ENCODE data around the gene PECR. TPM values are rescaled to one million over a fixed set of nuclear protein-coding genes. Genes with fewer than 3 reads are reported as not detected.
A peak's percentile ranks its signal among the peaks of the same experiment; 100 is the strongest.

Gene PECR
- total and polyA plus RNA-seq, 9 of the 15 experiments (the other 6 are each of a cell fraction or from before 2014, with no cell fraction given) = 1.1 to 10.3 (median 8.2) TPM

DNA sequence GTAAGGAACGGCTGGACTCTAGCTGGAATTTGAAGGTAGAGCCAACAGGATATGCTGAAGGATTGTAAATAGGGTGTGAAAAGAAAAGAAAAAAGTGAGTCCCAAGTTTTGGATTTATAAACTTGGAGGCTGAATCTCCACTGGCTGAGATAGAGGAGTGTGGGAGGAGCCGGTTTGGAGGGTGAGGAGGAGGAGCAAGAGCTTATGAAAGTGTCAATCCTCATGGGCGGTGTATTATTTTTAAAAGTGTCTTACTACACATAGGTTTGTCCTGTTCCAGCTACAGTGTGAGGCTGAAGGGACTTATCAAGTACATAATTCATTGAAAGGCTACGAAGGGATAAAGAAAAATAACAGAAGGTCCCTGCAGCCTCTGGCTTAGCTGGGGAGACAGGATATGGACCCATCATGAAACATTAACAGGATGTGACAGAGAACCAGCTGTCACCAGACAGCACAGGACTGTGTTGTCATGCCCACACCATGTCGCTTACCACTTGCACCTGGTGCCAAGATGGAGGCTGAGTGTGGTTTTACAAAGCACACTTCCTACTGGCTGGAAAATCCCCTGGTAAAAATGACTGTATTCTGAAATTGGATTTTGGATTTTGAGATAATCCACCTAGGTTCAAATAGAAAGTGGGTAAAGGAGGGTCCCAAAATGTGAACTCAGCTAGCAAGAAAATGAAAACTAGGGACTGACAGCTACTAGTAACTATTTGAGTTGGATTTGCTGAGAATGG is 65.7 kb downstream of the PECR start:
- Histone ChIP-seq H3K27ac (ENCODE audit: extremely low read depth, low read depth, low read length) (no peak overlapping the region), H3K79me2 (ENCODE audit: control insufficient read depth, insufficient read depth, low read length) (no peaks in the 10 kb centered on the region; the same call in 2 of the 3 replicates), H3K4me3 (no peak overlapping the region), H3K27me3 (ENCODE audit: control insufficient read depth in 2 of 2, insufficient read depth in 2 of 2, low read length in 2 of 2) (no peaks in the 10 kb centered on the region), H3K9me3 (replicated peaks; ENCODE audit: control insufficient read depth, insufficient read depth, low read depth, low read length) (no peaks in the 10 kb centered on the region), H2AFZ (ENCODE audit: low read depth, low read length) (peak overlapping the region; percentile 10; the same call in 1 of the 2 replicates), H3K9ac (ENCODE audit: insufficient read depth in 1 of 2, low read depth in 2 of 2, low read length in 2 of 2) (no peak overlapping the region), H3K4me2 (ENCODE audit: insufficient read depth, low read length) (no peak overlapping the region), H4K20me1 (replicated peaks; ENCODE audit: control insufficient read depth, insufficient read depth, low read length) (no peaks in the 10 kb centered on the region), H3K4me1 (replicated peaks in 1 of 2; ENCODE audit: control insufficient read depth in 2 of 2, insufficient read depth in 2 of 2, low read length in 2 of 2) (peaks cover 0 to 10% of the 10 kb centered on the region in 2 experiments; a peak in 4 of 5 replicates), H3K36me3 (ENCODE audit: control insufficient read depth, insufficient read depth, low read length) (no peaks in the 10 kb centered on the region), H3K9me1 (ENCODE audit: control insufficient read depth, insufficient read depth, low read length) (no peaks in the 10 kb centered on the region)
- intact Hi-C loops (cut with micrococcal nuclease) (no loop called here), in situ Hi-C loops (cut with MboI) (no loop called here)
- POLR2A ChIA-PET = interaction anchor here (1.2 kb wide), 1 partner anchor 9 kb away, joined by 6 read pairs; no protein-coding TSS in a partner anchor
- peak; percentile 54 for ATAC-seq
- DNase-seq (ENCODE audit: extremely low read depth in 1 of 4, low spot score in 3 of 4) = peak in 1 of 4 experiments; percentile 17
- 21% methylated on average over 5 of the region's 5 CpGs for WGBS (ENCODE audit: insufficient coverage, low coverage, missing lambda C conversion rate)
- TF ChIP-seq PKNOX1 (IDR thresholded peaks at IDR 0.05) = peak; percentile 67
- no peak for TF ChIP-seq CBFA2T3 (IDR thresholded peaks at IDR 0.05)
- peak; percentile 58 for FAIRE-seq
- no TSS peak for BruUV-seq (replicated peaks)
- CTCF ChIA-PET (ENCODE audit: low intra/inter-chr PET ratio) = no interaction called here

DNA sequence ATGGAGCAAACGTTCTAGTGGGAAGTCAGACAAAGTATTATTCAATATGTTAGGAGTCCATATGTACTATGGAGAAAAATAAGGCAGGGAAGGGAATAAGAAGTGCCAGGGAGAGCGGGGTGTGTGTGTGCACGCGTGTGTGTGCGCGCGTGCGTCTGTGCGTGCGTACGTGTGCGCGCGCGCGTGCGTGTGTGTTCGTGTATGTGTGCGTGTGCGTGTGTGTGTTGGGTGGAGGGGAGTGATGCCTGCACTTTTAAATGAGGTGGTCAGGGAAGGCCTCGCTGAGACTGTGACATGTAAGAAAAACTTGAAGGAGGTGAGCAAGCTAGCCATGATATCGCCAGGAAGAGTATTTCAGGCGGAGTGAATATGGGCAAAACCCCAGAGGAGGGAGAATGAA is 66.6 kb downstream of the PECR start:
- in situ Hi-C loops (cut with MboI) = no loop called here
- TF ChIP-seq ZNF263 (CRISPR knock-in tag; IDR thresholded peaks at IDR 0.05; ENCODE audit: borderline replicate concordance) = no peak
- no peak for TF ChIP-seq BACH1 (tag; IDR thresholded peaks at IDR 0.05)
- no peak for TF ChIP-seq FOXA1 (IDR thresholded peaks at IDR 0.05; ENCODE audit: borderline replicate concordance)
- no peak for TF ChIP-seq TCF7 (IDR thresholded peaks at IDR 0.05; ENCODE audit: borderline replicate concordance)
- TF ChIP-seq XRCC3 (IDR thresholded peaks at IDR 0.05) = no peak
- no peak for TF ChIP-seq MAFF (IDR thresholded peaks at IDR 0.05; ENCODE audit: low read length)
- TF ChIP-seq ZNF77 (CRISPR knock-in tag; IDR thresholded peaks at IDR 0.05) = no peak
- no peak for TF ChIP-seq GABPB2 (CRISPR knock-in tag; conservative IDR thresholded peaks at IDR 0.05)
- no peak for TF ChIP-seq ZFP30 (CRISPR knock-in tag; IDR thresholded peaks at IDR 0.05; ENCODE audit: borderline replicate concordance)
- TF ChIP-seq, protein P1, sequence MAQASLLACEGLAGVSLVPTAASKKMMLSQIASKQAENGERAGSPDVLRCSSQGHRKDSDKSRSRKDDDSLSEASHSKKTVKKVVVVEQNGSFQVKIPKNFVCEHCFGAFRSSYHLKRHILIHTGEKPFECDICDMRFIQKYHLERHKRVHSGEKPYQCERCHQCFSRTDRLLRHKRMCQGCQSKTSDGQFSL (CRISPR knock-in tag; IDR thresholded peaks at IDR 0.05) = no peak
- TF ChIP-seq, protein P1 (tag; IDR thresholded peaks at IDR 0.05) = no peak
- intact Hi-C loops (cut with micrococcal nuclease) = loop anchor here (5.0 kb wide), 1 partner anchor 48 kb away; no protein-coding TSS in a partner anchor
- ATAC-seq = no peak
- Histone ChIP-seq H3K36me3 (ENCODE audit: control insufficient read depth, insufficient read depth, low read length) (no peaks in the 10 kb centered on the region), H3K9ac (ENCODE audit: insufficient read depth in 1 of 2, low read depth in 2 of 2, low read length in 2 of 2) (no peak overlapping the region), H3K9me3 (replicated peaks; ENCODE audit: control insufficient read depth, insufficient read depth, low read depth, low read length) (no peaks in the 10 kb centered on the region), H3K4me3 (no peak overlapping the region), H4K20me1 (replicated peaks; ENCODE audit: control insufficient read depth, insufficient read depth, low read length) (no peaks in the 10 kb centered on the region), H2AFZ (ENCODE audit: low read depth, low read length) (no peak overlapping the region), H3K4me2 (ENCODE audit: insufficient read depth, low read length) (no peak overlapping the region), H3K27me3 (ENCODE audit: control insufficient read depth in 2 of 2, insufficient read depth in 2 of 2, low read length in 2 of 2) (no peaks in the 10 kb centered on the region), H3K4me1 (replicated peaks in 1 of 2; ENCODE audit: control insufficient read depth in 2 of 2, insufficient read depth in 2 of 2, low read length in 2 of 2) (peaks cover 0 to 10% of the 10 kb centered on the region in 2 experiments; a peak in 4 of 5 replicates), H3K27ac (ENCODE audit: extremely low read depth, low read depth, low read length) (no peak overlapping the region), H3K79me2 (ENCODE audit: control insufficient read depth, insufficient read depth, low read length) (no peaks in the 10 kb centered on the region; the same call in 2 of the 3 replicates), H3K9me1 (ENCODE audit: control insufficient read depth, insufficient read depth, low read length) (no peaks in the 10 kb centered on the region)
- FAIRE-seq = no peak
- ChIA-PET POLR2A (no interaction called here), CTCF (ENCODE audit: low intra/inter-chr PET ratio) (no interaction called here)
- no peak for DNase-seq (ENCODE audit: extremely low read depth in 1 of 4, low spot score in 3 of 4)
- whole genome bisulfite sequencing (ENCODE audit: insufficient coverage, low coverage, missing lambda C conversion rate) = 70% methylated on average over 15 of the region's 23 CpGs
- no TSS peak for BruUV-seq (replicated peaks)
